GM18951 (cell line): ENCODE results near the gene ZCCHC3.

Experiments
- POLR2A ChIP-seq: IDR thresholded peaks from 4 replicates; pipeline ENCODE4 v1.6.1; 2011; ENCODE audit warnings: mild to moderate bottlenecking; ENCODE audit not compliant: insufficient read length, insufficient read depth; ENCODE audit errors: extremely low read depth
- in situ Hi-C: fragments of 300-500 bp; cut with MboI; formaldehyde crosslinking; loops from one replicate; pipeline ENCODE4 v1.12.0; 2022; ENCODE audit warnings: low sequenced_read_pairs, mixed read lengths, inconsistent platforms; ENCODE audit not compliant: unreplicated experiment

ZCCHC3 gene

GRCh38 chr20:297925-298775 lies 780 bp downstream of the ZCCHC3 start:
- peak; percentile 61 for TF ChIP-seq POLR2A

GRCh38 chr20:298776-299391 lies 1.5 kb downstream of the ZCCHC3 start:
- TF ChIP-seq POLR2A = no peak
- in situ Hi-C loops = no loop called here

More at GRCh38 chr20:297925-298775, 780 bp downstream of the ZCCHC3 start:
- in situ Hi-C loops = no loop called here

- in situ Hi-C loops = no loop called here
- peak; percentile 29 for TF ChIP-seq POLR2A
Measured at GRCh38 chr20:300345-300990, 3.1 kb downstream of the ZCCHC3 start.

- TF ChIP-seq POLR2A = no peak
- in situ Hi-C loops = no loop called here
Measured at GRCh38 chr20:301886-302848, 4.8 kb downstream of the ZCCHC3 start.

- in situ Hi-C loops = no loop called here
- no peak for TF ChIP-seq POLR2A
Measured at GRCh38 chr20:305745-306144, 8.4 kb downstream of the ZCCHC3 start.

- in situ Hi-C loops = no loop called here
- TF ChIP-seq POLR2A = no peak
Measured at GRCh38 chr20:308427-309038, 11.2 kb downstream of the ZCCHC3 start.

- TF ChIP-seq POLR2A = no peak
Measured at GRCh38 chr20:309306-309840, 12.0 kb downstream of the ZCCHC3 start.

GRCh38 chr20:309841-310644 lies 12.7 kb downstream of the ZCCHC3 start:
- in situ Hi-C loops = no loop called here
- no peak for TF ChIP-seq POLR2A

More at GRCh38 chr20:309306-309840, 12.0 kb downstream of the ZCCHC3 start:
- in situ Hi-C loops = no loop called here

- TF ChIP-seq POLR2A = no peak
- in situ Hi-C loops = no loop called here
Measured at GRCh38 chr20:310645-311044, 13.3 kb downstream of the ZCCHC3 start.

GRCh38 chr20:311609-312008 lies 14.2 kb downstream of the ZCCHC3 start:
- TF ChIP-seq POLR2A = no peak
- in situ Hi-C loops = no loop called here

GRCh38 chr20:312067-312466 lies 14.7 kb downstream of the ZCCHC3 start:
- in situ Hi-C loops = no loop called here

More at GRCh38 chr20:312067-312466, 14.7 kb downstream of the ZCCHC3 start:
- no peak for TF ChIP-seq POLR2A
